Measurements from ENCODE around the gene SHKBP1. TPM values are rescaled to one million over a fixed set of nuclear protein-coding genes. Genes with fewer than 3 reads are reported as not detected.

The SHKBP1 gene
- total and polyA plus RNA-seq, 2 of the 8 experiments (the other 6 are each of a cell fraction or from before 2014, with no cell fraction given), result 74.6 to 98.8 TPM

DNA sequence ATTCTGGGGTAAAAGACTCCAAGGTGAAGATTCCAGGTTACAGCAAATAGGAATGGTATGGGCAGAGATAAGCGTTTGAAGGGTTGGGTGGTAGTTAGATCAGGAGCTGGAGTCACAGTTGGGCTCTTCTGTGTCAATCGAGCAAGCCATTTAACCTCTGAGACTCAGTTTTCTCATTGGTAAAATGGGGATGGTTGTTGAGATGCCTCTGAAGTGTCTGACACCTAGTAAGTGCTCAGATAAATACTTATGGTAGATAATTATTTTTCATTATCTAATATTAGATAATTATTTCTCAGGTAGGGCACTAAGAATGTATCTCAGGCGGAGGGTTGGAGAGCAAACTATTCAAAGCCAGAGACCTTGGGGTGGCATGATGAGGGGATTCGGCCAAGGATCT lies 32.3 kb downstream of the SHKBP1 start:
- no peak overlapping the region for H2BK120ac ChIP-seq (replicated peaks; ENCODE audit: low read depth, low read length)
- TF ChIP-seq CTBP2 (IDR thresholded peaks at IDR 0.05; ENCODE audit: borderline replicate concordance, insufficient read depth, insufficient read length, low read length) (no peak), EP300 (IDR thresholded peaks at IDR 0.05; ENCODE audit: borderline replicate concordance in 1 of 2, low read depth in 2 of 2, low read length in 2 of 2) (no peak), MAFK (IDR thresholded peaks at IDR 0.05; ENCODE audit: low read depth, low read length) (no peak), NRF1 (IDR thresholded peaks at IDR 0.05; ENCODE audit: low read depth, low read length) (no peak), TCF12 (IDR thresholded peaks at IDR 0.05; ENCODE audit: low read depth, low read length) (no peak), SP4 (IDR thresholded peaks at IDR 0.05; ENCODE audit: low read length) (no peak)
- TF ChIP-seq, protein P1, sequence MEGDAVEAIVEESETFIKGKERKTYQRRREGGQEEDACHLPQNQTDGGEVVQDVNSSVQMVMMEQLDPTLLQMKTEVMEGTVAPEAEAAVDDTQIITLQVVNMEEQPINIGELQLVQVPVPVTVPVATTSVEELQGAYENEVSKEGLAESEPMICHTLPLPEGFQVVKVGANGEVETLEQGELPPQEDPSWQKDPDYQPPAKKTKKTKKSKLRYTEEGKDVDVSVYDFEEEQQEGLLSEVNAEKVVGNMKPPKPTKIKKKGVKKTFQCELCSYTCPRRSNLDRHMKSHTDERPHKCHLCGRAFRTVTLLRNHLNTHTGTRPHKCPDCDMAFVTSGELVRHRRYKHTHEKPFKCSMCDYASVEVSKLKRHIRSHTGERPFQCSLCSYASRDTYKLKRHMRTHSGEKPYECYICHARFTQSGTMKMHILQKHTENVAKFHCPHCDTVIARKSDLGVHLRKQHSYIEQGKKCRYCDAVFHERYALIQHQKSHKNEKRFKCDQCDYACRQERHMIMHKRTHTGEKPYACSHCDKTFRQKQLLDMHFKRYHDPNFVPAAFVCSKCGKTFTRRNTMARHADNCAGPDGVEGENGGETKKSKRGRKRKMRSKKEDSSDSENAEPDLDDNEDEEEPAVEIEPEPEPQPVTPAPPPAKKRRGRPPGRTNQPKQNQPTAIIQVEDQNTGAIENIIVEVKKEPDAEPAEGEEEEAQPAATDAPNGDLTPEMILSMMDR (IDR thresholded peaks at IDR 0.05; ENCODE audit: control extremely low read depth in 1 of 3, insufficient read depth in 1 of 3, low read depth in 1 of 3, low read length in 3 of 3), result no peak
- peaks cover 5 to 9% of the 10 kb centered on the region in 2 experiments for H4K20me1 ChIP-seq (replicated peaks in 1 of 2; ENCODE audit: control insufficient read depth in 1 of 2, insufficient read depth in 2 of 2, low read length in 2 of 2)
- H4K5ac ChIP-seq (ENCODE audit: insufficient read length, low read depth, low read length), result no peak overlapping the region
- H2BK15ac ChIP-seq (ENCODE audit: low read length), result no peak overlapping the region
- no peak for FAIRE-seq
- H3K4me1 ChIP-seq (replicated peaks in 1 of 4; ENCODE audit: control insufficient read depth in 3 of 4, insufficient read depth in 4 of 4, low read length in 3 of 4), result peaks cover 3 to 25% (median 18%) of the 10 kb centered on the region in 4 experiments
- WGBS, 2 experiments (ENCODE audit: extremely low coverage in 1 of 2, insufficient coverage in 1 of 2, insufficient read length in 1 of 2, insufficient replicate concordance in 2 of 2, low coverage in 1 of 2, low lambda C conversion rate in 2 of 2, missing lambda C conversion rate in 1 of 2), result 74% methylated on average over 4 of the region's 4 CpGs; no CpG with 5 or more reads in 1 of the 2 experiments
- CTCF ChIA-PET (ENCODE audit: partially characterized antibody), result interaction anchor here (1.1 to 11.3 kb wide), 4 partner anchors 9 to 36 kb away, joined by 3 to 100 read pairs (median 4); no protein-coding TSS in a partner anchor
- no peak overlapping the region for H2BK5ac ChIP-seq (ENCODE audit: low read depth, low read length)
- no peak overlapping the region for H3K56ac ChIP-seq (replicated peaks; ENCODE audit: insufficient read length, low read depth, low read length)
- H2AFZ ChIP-seq (ENCODE audit: low read length), result no peak overlapping the region
- H3K79me1 ChIP-seq (ENCODE audit: low read depth, low read length), result 0 out of 2 replicates have a peak, but pooled peaks cover 2% of the 10 kb centered on the region
- H3K27me3 ChIP-seq (replicated peaks in 1 of 4; ENCODE audit: control insufficient read depth in 3 of 4, extremely low read depth in 1 of 4, insufficient read depth in 3 of 4, low read length in 3 of 4), result peaks cover 2 to 62% (median 57%) of the 10 kb centered on the region in 4 experiments
- H3K23me2 ChIP-seq (ENCODE audit: low read depth, low read length), result peaks cover 29% of the 10 kb centered on the region; the same call in 1 of the 2 replicates
- no peak overlapping the region for H2BK12ac ChIP-seq (ENCODE audit: low read depth, low read length)
- H3K18ac ChIP-seq (ENCODE audit: extremely low read depth, low read length), result no peak overlapping the region
- H3K36me3 ChIP-seq (ENCODE audit: control insufficient read depth in 2 of 4, insufficient read depth in 4 of 4, low read length in 3 of 4), result no peaks in the 10 kb centered on the region; a peak in 1 of 8 replicates
- no peak overlapping the region for H2BK20ac ChIP-seq (ENCODE audit: low read length)
- no peak overlapping the region for H3K14ac ChIP-seq (ENCODE audit: insufficient read length)
- H3K27ac ChIP-seq (ENCODE audit: low read depth, low read length), result no peak overlapping the region
- H3K9me3 ChIP-seq (ENCODE audit: insufficient read depth in 2 of 2, low read depth in 1 of 2, low read length in 1 of 2), result no peaks in the 10 kb centered on the region
- H3K4me2 ChIP-seq (ENCODE audit: insufficient read depth in 1 of 2, low read depth in 2 of 2, low read length in 2 of 2), result peak overlapping the region; percentile 66 to 99
- POLR2A ChIA-PET (ENCODE audit: partially characterized antibody), result interaction anchor here (1.0 to 1.7 kb wide), 2 partner anchors 14 to 190 kb away, joined by 3 to 4 read pairs; partner anchors contain the start of gene EGLN2
- peak overlapping the region in 1 of 4 experiments; percentile 67; a peak in 2 of 8 replicates for H3K4me3 ChIP-seq (ENCODE audit: extremely low read depth in 1 of 4, insufficient read depth in 2 of 4, low read depth in 3 of 4, low read length in 4 of 4)
- no peak overlapping the region for H3K23ac ChIP-seq (ENCODE audit: insufficient read length)
- DNase-seq (ENCODE audit: low read depth in 1 of 2, low spot score in 2 of 2), result no peak
- no peak overlapping the region for H4K8ac ChIP-seq (ENCODE audit: extremely low read depth, insufficient read depth, low read length)
- no peaks in the 10 kb centered on the region for H3K79me2 ChIP-seq (ENCODE audit: control insufficient read depth in 1 of 2, insufficient read depth in 2 of 2, low read length in 2 of 2)
- no peak overlapping the region for H2AK5ac ChIP-seq (ENCODE audit: low read depth, low read length)
- no peak overlapping the region for H3K4ac ChIP-seq (replicated peaks; ENCODE audit: insufficient read length, low read depth, low read length)
- no peak overlapping the region for H4K91ac ChIP-seq (replicated peaks; ENCODE audit: insufficient read length, low read length)
- no peak overlapping the region for H3K9ac ChIP-seq (replicated peaks in 1 of 4; ENCODE audit: extremely low read depth in 1 of 4, low read depth in 3 of 4, low read length in 3 of 4)
